ENCODE results near the gene IER5L.

DNA sequence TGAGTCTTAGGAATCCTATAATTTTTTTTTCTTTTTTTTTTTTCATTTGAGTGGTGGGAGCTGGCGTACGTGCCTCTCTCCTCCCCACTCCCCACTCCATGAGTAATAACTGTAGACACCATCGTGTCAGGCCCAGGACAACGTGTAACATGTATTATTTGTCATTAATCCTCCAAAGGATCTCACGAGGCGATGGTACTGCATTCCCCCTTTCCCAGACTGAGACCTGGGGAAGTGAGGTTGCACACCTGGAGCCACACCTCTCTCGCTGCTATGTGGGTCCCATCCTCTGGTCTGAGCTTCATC lies 6.1 kb upstream of the IER5L start:
- TF ChIP-seq, protein P1, sequence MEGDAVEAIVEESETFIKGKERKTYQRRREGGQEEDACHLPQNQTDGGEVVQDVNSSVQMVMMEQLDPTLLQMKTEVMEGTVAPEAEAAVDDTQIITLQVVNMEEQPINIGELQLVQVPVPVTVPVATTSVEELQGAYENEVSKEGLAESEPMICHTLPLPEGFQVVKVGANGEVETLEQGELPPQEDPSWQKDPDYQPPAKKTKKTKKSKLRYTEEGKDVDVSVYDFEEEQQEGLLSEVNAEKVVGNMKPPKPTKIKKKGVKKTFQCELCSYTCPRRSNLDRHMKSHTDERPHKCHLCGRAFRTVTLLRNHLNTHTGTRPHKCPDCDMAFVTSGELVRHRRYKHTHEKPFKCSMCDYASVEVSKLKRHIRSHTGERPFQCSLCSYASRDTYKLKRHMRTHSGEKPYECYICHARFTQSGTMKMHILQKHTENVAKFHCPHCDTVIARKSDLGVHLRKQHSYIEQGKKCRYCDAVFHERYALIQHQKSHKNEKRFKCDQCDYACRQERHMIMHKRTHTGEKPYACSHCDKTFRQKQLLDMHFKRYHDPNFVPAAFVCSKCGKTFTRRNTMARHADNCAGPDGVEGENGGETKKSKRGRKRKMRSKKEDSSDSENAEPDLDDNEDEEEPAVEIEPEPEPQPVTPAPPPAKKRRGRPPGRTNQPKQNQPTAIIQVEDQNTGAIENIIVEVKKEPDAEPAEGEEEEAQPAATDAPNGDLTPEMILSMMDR (IDR thresholded peaks at IDR 0.05; ENCODE audit: insufficient read depth, low read length) = no peak
- TF ChIP-seq POLR2AphosphoS5 (IDR thresholded peaks at IDR 0.05; ENCODE audit: low read depth) = no peak

Measured in HL-60 (cell line).